PFSK-1 (cell line): ENCODE measurements around the gene ELL.

ENCODE experiments used
- REST ChIP-seq, 2 experiments: IDR thresholded peaks; 2 replicates each; pipeline versions ENCODE4 v1.6.1 to v1.8.0; 2011 to 2012; ENCODE audit warnings: low read depth in 2 of 2, low read length in 2 of 2, control low read depth in 1 of 2, inconsistent platforms in 1 of 2, mild to moderate bottlenecking in 1 of 2, moderate library complexity in 1 of 2; ENCODE audit not compliant: insufficient read depth in 1 of 2
- TAF1 ChIP-seq: IDR thresholded peaks from 2 replicates; pipeline ENCODE4 v1.6.1; 2012; ENCODE audit warnings: low read length, control low read depth, borderline replicate concordance; ENCODE audit not compliant: insufficient read depth

GRCh38 chr19:18510216-18510615 is 11.7 kb downstream of the ELL start:
- TF ChIP-seq TAF1 (no peak), REST (IDR thresholded peaks at IDR 0.05; ENCODE audit: insufficient read depth in 1 of 2, low read depth in 2 of 2, low read length in 2 of 2) (no peak)
